Right lobe of liver (tissue), 4 donors: ENCODE measurements around the gene STRIT1.

Source experiments
- CTCF ChIP-seq, 4 donors: fragments of 200-600 bp in 3 of 4; fragments of 450-650 bp in 1 of 4; IDR thresholded peaks; one replicate each; pipeline versions ENCODE4 v1.5.1 to v1.8.0; 2016 to 2022; ENCODE audit warnings: antibody characterized with exemption in 4 of 4, mild to moderate bottlenecking in 2 of 4
- POLR2A ChIP-seq: fragments of 450-650 bp; IDR thresholded peaks from one replicate; pipeline ENCODE4 v1.6.1; 2017; ENCODE audit warnings: antibody characterized with exemption, mild to moderate bottlenecking
- donor health status: DM: no; HTN: no; CAD: no.
- donor health status: DM: no; HTN: no; CAD: no.
- donor health status: DM: no; HTN: yes; CAD: no.

- TF ChIP-seq CTCF (IDR thresholded peaks at IDR 0.05) = no peak
- TF ChIP-seq POLR2A = no peak
Measured at GRCh38 chr3:155307183-155307582, 13.7 kb upstream of the STRIT1 start.
